GM18511 (cell line): ENCODE measurements around the gene RAC3.

Experiments used
- ATAC-seq: cut with Tn5 transposase; IDR thresholded peaks from one replicate; pipeline ENCODE4 v1.9.1; 2021; ENCODE audit warnings: mild to moderate bottlenecking, moderate library complexity; ENCODE audit not compliant: unreplicated experiment

The RAC3 gene

GRCh38 chr17:82022310-82022980, 9.0 kb upstream of the RAC3 start, which contains the start of gene CENPX:
CENPX (minus strand) TSS chr17:82022878; CDS start chr17:82022861, 17 bp downstream.
- ATAC-seq, result no peak

- ATAC-seq, result peak; percentile 88
Observed at GRCh38 chr17:82022981-82023446, 8.5 kb upstream of the RAC3 start, which contains the start of gene LRRC45. LRRC45 (plus strand) TSS chr17:82023305; CDS start chr17:82023644, 339 bp downstream.

- peak; percentile 3 for ATAC-seq
Observed at GRCh38 chr17:82023447-82024241, 7.8 kb upstream of the RAC3 start.

GRCh38 chr17:82024859-82025258, 6.6 kb upstream of the RAC3 start:
- ATAC-seq, result no peak

- no peak for ATAC-seq
Observed at GRCh38 chr17:82025401-82026107, 5.9 kb upstream of the RAC3 start.

GRCh38 chr17:82028246-82028645, 3.2 kb upstream of the RAC3 start:
- ATAC-seq, result no peak

- ATAC-seq, result no peak
Observed at GRCh38 chr17:82028966-82029365, 2.5 kb upstream of the RAC3 start.

- ATAC-seq, result no peak
Observed at GRCh38 chr17:82029391-82029790, 2.1 kb upstream of the RAC3 start.

GRCh38 chr17:82029990-82030469, 1.4 kb upstream of the RAC3 start:
- ATAC-seq, result no peak

- ATAC-seq, result no peak
Observed at GRCh38 chr17:82030470-82031302, 792 bp upstream of the RAC3 start.

- no peak for ATAC-seq
Observed at GRCh38 chr17:82031885-82032627, 578 bp downstream of the RAC3 start.

- no peak for ATAC-seq
Observed at GRCh38 chr17:82033359-82034085, 2.0 kb downstream of the RAC3 start.

GRCh38 chr17:82034371-82035011, 3.0 kb downstream of the RAC3 start:
- ATAC-seq, result no peak

- ATAC-seq, result no peak
Observed at GRCh38 chr17:82035488-82035887, 4.0 kb downstream of the RAC3 start.

- ATAC-seq, result no peak
Observed at GRCh38 chr17:82035956-82036633, 4.6 kb downstream of the RAC3 start.

GRCh38 chr17:82036634-82037091, 5.2 kb downstream of the RAC3 start:
- ATAC-seq, result no peak

GRCh38 chr17:82037092-82037888, 5.8 kb downstream of the RAC3 start, which contains the start of gene DCXR:
DCXR (minus strand) TSS chr17:82037697; CDS start chr17:82037682, 15 bp downstream.
- peak; percentile 92 for ATAC-seq
